Activated CD4-positive, CD25-positive, alpha-beta regulatory T cell treated with anti-CD3 and anti-CD28 coated beads, Interleukin-2, amount 50 U/mL, for 16 hours (primary cell): ENCODE measurements around the gene FOXP1.

Experiments
- DNase-seq: peaks from one replicate; pipeline ENCODE4 v3.0.0-alpha.2; 2020; ENCODE audit warnings: low read depth, low spot score

The FOXP1 gene

GRCh38 chr3:71376911-71377310, 206.6 kb downstream of the FOXP1 start:
- no peak for DNase-seq

- DNase-seq = no peak
These were observed 207.0 kb downstream of the FOXP1 start for GRCh38 chr3:71376503-71376902.

GRCh38 chr3:71374582-71374981, 208.9 kb downstream of the FOXP1 start:
- DNase-seq = no peak

- no peak for DNase-seq
These were observed 210.5 kb downstream of the FOXP1 start for GRCh38 chr3:71372911-71373637.

GRCh38 chr3:71372241-71372768, 211.2 kb downstream of the FOXP1 start:
- no peak for DNase-seq

- no peak for DNase-seq
These were observed 212.2 kb downstream of the FOXP1 start for GRCh38 chr3:71371282-71371681.

GRCh38 chr3:71370467-71370866, 213.1 kb downstream of the FOXP1 start:
- no peak for DNase-seq

GRCh38 chr3:71369701-71370391, 213.7 kb downstream of the FOXP1 start:
- no peak for DNase-seq

- DNase-seq = no peak
These were observed 216.4 kb downstream of the FOXP1 start for GRCh38 chr3:71366988-71367604.

- no peak for DNase-seq
These were observed 222.1 kb downstream of the FOXP1 start for GRCh38 chr3:71361334-71361890.

DNA sequence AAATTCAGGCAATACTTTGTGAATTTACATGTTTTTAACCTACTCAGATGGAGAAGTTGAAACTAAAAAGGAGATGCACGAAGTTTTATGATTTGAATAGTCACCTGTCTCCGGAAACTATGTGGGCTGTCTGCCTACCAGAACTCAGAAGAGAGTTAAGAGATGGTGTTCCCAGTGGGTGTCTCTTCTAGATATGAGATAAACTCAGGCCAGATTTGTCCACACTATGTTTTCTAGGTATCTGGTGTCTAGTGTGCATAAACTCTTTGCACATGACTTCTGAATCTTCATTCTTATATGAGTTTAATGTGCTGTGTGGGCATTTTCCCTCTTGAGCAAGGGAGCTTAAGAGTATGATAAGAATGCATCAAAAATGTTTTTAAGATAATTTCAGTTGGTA, 222.8 kb downstream of the FOXP1 start:
- DNase-seq = no peak

- DNase-seq = no peak
These were observed 223.3 kb downstream of the FOXP1 start for GRCh38 chr3:71360180-71360579.

DNA sequence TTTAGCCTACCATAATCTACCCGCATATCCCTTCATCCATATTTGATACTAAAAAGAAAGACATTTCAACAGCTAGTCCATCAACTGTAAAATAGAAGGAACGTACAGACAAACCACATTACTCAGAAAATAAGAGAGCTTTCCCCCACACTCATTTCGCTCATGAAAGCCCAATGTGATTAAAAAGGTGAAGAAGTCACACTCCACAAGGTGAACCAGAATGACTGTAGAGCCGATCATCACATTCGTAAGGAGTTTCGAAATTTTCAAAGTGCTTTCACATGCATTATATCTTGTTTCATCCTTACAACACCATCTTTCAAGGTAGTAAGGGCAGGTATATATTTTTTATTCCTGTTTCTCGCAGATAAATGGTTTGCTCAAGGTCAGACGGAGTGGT, 225.3 kb downstream of the FOXP1 start:
- no peak for DNase-seq

GRCh38 chr3:71356265-71356664, 227.3 kb downstream of the FOXP1 start:
- DNase-seq = no peak

GRCh38 chr3:71355862-71356261, 227.7 kb downstream of the FOXP1 start:
- DNase-seq = no peak

DNA sequence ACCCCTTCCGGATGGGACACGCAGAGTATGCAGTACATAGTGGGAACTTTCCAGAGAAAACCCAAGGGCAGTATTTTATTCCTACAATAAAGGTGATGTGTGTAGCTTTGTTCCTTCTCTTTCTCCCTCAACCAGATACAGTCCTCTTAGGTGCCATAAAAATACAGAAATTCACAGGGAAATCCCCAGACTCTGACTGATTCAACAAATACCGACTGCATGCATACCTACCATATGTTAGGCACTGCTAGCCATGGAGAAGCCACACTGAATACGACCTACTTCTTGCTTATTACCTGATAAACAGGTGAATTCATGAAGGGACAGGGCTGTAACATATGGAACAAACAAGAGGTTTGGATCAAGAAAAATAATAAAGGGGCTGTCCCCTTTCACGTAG, 228.5 kb downstream of the FOXP1 start:
- no peak for DNase-seq

DNA sequence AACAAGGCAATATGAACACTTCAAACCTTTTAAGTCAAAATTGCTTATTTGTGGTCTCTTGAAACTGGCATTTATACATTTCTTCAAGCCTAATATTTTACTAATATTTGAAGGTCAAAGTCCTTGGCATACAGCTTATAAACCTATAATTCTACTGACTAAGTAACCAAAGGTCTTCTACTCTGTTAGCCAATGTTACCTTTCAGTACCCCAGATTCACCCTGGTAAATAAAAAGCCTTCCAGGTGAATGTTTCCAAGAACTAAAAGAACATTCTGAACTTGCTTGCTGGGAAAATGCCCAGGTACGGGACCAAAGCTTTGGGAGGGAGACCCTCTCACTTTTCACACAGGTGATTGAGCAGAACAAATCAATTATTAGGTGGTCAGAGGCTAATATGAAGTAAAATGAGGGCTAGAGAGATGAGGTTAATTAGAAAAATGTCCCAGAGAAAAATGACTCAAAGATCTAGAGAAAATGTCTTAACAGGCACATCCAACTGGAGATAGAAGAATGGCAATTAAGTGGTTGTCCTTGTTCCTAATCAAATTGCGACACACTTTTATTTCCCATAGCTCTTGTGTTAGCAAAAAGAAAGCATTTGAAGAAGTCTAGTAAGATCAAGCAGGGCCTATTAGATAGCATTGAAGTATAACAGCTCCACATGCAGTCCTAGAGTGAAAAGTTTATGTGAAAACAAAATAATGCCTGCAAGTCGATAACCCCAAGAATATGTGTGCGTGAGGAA, 232.0 kb downstream of the FOXP1 start:
- DNase-seq = no peak

DNA sequence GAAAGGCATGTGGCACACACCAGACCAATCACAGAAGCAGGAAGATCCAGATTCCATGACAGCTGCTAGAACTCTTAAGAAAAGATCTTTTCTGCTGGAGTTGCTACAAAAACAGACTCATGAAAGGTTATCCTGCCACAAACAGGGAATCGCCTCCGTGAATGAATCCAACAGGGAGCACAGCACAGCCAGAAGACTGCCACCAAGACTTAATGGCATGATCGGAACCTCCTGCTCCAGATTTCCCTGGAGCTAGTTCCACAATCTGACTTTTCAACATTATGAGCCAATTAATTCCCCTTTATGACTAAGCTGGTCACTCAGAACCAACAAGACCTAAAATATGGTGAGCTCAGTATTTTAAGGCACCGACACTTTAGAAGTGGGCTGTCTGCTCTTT, 232.5 kb downstream of the FOXP1 start:
- DNase-seq = no peak

GRCh38 chr3:71348831-71349230, 234.7 kb downstream of the FOXP1 start:
- DNase-seq = no peak

- DNase-seq = no peak
These were observed 235.4 kb downstream of the FOXP1 start for GRCh38 chr3:71348001-71348632.

DNA sequence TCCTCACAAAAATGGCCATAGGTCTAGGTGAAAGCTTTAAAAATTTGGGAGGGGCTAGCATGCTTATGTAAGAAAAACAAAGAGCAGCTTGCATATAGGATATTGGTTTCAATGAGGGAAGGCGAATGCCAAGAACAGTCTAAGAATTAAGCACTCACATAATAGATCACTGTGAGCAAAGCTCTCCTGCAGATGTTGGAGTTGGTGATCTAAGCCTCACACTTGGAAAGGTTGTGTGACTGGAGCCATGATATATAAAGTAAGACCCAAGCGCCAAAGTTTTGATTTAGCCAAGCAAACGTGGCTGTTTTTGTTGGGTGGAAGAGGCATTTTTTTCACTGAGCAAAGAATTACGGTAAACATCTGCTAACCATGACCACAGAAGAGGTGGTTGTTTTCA, 237.5 kb downstream of the FOXP1 start:
- DNase-seq = no peak
